Measurements from ENCODE around the gene HTR3C. TPM values are rescaled to one million over a fixed set of nuclear protein-coding genes. Genes with fewer than 3 reads are reported as not detected.

Gene HTR3C
- total RNA-seq, 1 donor from 2014 or later = not detected

DNA sequence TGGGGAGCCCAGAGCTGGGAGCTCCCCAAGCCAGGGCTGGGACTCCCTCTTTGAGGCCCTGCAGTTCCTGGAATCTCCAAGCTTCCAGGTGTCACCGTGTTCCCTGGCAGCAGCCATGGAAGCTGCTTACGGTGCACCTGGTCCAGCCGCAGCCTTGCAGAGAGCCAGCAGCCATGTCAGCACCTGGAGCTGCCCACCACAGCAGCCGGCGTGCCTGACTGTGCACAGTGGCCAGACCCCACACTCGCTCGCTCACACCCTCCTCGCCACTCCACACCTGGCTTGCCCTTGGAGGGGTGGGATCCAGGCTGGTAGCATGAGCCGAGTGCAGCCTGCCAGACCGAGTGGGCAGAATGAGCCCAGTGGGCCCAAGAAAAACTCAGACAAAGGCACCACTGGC is 29.2 kb downstream of the HTR3C start:
- H3K4me3 Mint-ChIP-seq (ENCODE audit: unreplicated experiment) = no peak overlapping the region
- H3K4me1 Mint-ChIP-seq (ENCODE audit: low read depth) = peaks cover 10% of the 10 kb centered on the region
- peaks cover 5% of the 10 kb centered on the region for H3K27me3 Mint-ChIP-seq (ENCODE audit: low read depth)
- no peak for TF ChIP-seq CTCF (IDR thresholded peaks at IDR 0.05)
- DNase-seq (ENCODE audit: low spot score) = no peak
- peaks cover 15% of the 10 kb centered on the region for H3K9me3 Mint-ChIP-seq (ENCODE audit: low read depth)
- H3K27ac Mint-ChIP-seq (ENCODE audit: unreplicated experiment) = no peak overlapping the region
- peaks cover 2% of the 10 kb centered on the region for H3K36me3 Mint-ChIP-seq (ENCODE audit: low read depth)

DNA sequence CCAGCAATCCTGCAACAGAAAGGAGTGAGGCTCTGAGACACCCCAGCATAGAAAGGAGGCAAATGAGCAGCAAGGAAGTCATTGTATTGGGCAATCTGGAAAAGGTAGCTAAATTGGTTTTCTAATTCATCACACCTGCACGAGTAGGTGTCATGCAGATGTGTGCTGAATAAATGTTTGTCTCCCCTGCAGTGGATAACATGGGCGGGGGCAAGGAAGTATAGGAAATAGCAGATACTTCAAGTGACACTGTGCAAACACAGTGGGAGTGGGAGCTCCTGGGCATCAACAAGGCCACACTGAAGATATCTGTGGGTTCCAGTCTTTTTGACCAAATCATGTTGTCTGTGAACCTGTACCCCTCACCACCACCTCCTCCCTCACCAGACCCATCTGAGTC is 29.6 kb downstream of the HTR3C start:
- no peak overlapping the region for H3K27ac Mint-ChIP-seq (ENCODE audit: unreplicated experiment)
- TF ChIP-seq CTCF (IDR thresholded peaks at IDR 0.05) = no peak
- peaks cover 2% of the 10 kb centered on the region for H3K36me3 Mint-ChIP-seq (ENCODE audit: low read depth)
- peaks cover 3% of the 10 kb centered on the region for H3K27me3 Mint-ChIP-seq (ENCODE audit: low read depth)
- no peak overlapping the region for H3K4me3 Mint-ChIP-seq (ENCODE audit: unreplicated experiment)
- peaks cover 10% of the 10 kb centered on the region for H3K4me1 Mint-ChIP-seq (ENCODE audit: low read depth)
- DNase-seq (ENCODE audit: low spot score) = no peak
- peaks cover 15% of the 10 kb centered on the region for H3K9me3 Mint-ChIP-seq (ENCODE audit: low read depth)

DNA sequence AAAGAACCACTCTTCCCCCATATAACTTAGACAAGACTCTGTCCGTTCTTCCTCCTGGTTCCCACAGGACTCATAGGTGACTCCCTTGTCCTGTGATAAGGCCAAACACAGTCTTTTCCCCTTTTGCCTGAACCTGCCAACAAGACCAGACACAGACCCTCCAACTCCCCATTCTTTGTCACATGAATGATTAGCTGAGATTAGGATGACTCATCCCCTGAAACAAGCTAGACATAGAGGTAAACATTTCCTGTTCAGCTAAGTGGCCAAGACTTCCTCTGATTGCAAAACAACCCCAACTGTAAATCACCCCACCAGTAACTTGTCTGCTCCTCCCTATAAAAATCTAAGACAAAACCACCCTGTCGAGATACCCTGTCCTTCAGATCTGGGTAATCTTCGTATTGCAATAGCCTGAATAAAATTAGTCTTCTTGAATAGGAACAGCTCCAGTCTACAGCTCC is 32.6 kb downstream of the HTR3C start:
- no peak overlapping the region for H3K27ac Mint-ChIP-seq (ENCODE audit: unreplicated experiment)
- peaks cover 3% of the 10 kb centered on the region for H3K27me3 Mint-ChIP-seq (ENCODE audit: low read depth)
- peaks cover 2% of the 10 kb centered on the region for H3K36me3 Mint-ChIP-seq (ENCODE audit: low read depth)
- H3K4me3 Mint-ChIP-seq (ENCODE audit: unreplicated experiment) = no peak overlapping the region
- H3K4me1 Mint-ChIP-seq (ENCODE audit: low read depth) = no peaks in the 10 kb centered on the region
- H3K9me3 Mint-ChIP-seq (ENCODE audit: low read depth) = peaks cover 12% of the 10 kb centered on the region
- no peak for TF ChIP-seq CTCF (IDR thresholded peaks at IDR 0.05)
- no peak for DNase-seq (ENCODE audit: low spot score)

DNA sequence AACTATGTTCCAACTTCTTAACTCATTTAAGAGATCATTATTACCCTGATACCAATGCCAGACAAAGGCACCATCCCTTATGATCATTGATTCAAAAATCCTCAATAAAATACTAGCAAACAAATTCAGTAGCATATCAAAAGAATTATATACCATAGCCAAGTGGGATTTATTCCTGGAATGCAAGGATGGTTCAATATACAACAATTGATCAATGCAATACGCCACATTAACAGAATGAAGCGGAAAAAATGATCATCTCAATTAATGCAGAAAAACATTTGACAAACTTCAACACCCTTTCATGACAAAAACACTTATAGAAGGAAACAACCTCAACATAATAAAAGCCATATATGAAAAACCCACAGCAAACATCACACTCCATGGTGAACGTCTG is 39.4 kb downstream of the HTR3C start:
- Mint-ChIP-seq H3K27ac (ENCODE audit: unreplicated experiment) (no peak overlapping the region), H3K4me1 (ENCODE audit: low read depth) (peaks cover 8% of the 10 kb centered on the region), H3K4me3 (ENCODE audit: unreplicated experiment) (no peak overlapping the region), H3K36me3 (ENCODE audit: low read depth) (peaks cover 2% of the 10 kb centered on the region), H3K27me3 (ENCODE audit: low read depth) (no peaks in the 10 kb centered on the region), H3K9me3 (ENCODE audit: low read depth) (peaks cover 19% of the 10 kb centered on the region)
- no peak for DNase-seq (ENCODE audit: low spot score)
- no peak for TF ChIP-seq CTCF (IDR thresholded peaks at IDR 0.05)

DNA sequence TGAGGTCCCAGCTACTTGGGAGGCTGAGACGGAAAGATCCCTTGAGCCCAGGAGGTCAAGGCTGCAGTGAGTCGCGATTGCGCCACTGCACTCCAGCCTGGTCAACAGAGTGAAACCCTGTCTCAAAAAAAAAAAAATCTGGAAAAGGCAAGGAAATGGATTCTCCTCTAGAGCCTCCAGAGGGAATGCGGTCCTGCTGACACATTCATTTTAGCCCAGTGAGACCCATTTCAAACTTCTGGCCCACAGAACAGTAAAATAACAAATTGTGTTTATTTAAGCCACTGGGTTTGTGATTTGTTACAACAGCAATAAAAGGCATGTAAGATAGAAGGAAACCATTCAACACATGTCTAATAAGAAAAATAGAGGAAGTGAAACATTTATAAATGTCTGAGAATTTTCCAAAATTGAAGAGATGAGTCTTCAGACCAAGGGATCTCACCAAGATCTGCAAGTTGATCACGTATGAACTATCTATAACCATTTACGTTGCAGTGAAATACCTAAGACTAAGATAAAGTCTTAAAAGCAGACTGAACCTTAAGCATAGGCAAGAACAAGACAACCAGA is 44.0 kb downstream of the HTR3C start, which contains the start of gene HTR3E:
Gene HTR3E (plus strand): TSS at position 254 of the 573 bp plus-strand sequence. CDS start 466 bp downstream, outside the sequence.
- TF ChIP-seq CTCF (IDR thresholded peaks at IDR 0.05) = no peak
- peaks cover 14% of the 10 kb centered on the region for H3K9me3 Mint-ChIP-seq (ENCODE audit: low read depth)
- peaks cover 2% of the 10 kb centered on the region for H3K36me3 Mint-ChIP-seq (ENCODE audit: low read depth)
- no peak within 1 kb of the TSS for H3K4me3 Mint-ChIP-seq (ENCODE audit: unreplicated experiment)
- H3K27me3 Mint-ChIP-seq (ENCODE audit: low read depth) = no peaks in the 10 kb centered on the region
- peaks cover 13% of the 10 kb centered on the region for H3K4me1 Mint-ChIP-seq (ENCODE audit: low read depth)
- no peak for DNase-seq (ENCODE audit: low spot score)
- H3K27ac Mint-ChIP-seq (ENCODE audit: unreplicated experiment) = no peak within 1 kb of the TSS
